GM19240 (cell line): Measurements from ENCODE around the gene PDZRN3.

Source experiments
- DNase-seq: peaks from one replicate; pipeline ENCODE4 v3.0.0; 2011; ENCODE audit warnings: low spot score; ENCODE audit not compliant: insufficient read length

The PDZRN3 gene

DNA sequence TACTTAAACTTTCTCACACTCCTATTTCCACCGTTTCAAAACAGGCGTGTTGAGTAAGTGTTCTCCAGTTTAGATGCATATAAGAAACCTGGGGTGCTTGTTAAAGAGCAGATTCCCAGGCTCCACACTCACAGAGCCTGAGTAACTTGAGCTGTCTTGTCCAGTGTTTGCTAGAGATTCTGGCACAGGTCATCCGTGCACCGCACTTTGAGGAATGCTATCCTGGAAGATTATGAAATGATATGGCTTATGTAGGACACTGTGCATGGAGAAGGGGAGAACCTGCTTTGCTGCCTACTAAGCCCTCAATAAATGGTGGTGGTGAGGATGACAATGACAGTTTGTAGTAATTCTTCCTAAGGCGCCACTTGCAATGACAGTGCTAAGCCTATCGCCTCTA, 273.7 kb downstream of the PDZRN3 start:
- DNase-seq, result no peak

DNA sequence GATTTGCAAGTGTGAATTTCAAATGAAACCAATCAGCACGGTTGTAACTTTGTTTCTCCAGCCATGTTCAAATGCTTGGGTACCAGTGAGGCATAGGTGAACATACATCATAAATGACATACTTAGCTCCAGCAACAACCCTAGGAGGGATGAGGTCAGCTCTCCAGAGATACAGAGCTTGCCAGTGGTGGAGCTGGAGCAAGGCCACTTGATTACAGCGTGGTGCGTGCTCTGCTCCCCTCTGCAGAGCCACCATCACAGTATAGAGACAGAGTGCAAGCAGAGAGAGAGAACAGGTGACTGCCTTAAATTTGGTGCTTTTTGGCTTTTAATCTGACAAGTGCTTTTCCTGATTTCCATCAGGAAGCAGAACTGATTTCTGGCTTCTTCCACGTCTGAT, 275.1 kb downstream of the PDZRN3 start:
- DNase-seq, result no peak

DNA sequence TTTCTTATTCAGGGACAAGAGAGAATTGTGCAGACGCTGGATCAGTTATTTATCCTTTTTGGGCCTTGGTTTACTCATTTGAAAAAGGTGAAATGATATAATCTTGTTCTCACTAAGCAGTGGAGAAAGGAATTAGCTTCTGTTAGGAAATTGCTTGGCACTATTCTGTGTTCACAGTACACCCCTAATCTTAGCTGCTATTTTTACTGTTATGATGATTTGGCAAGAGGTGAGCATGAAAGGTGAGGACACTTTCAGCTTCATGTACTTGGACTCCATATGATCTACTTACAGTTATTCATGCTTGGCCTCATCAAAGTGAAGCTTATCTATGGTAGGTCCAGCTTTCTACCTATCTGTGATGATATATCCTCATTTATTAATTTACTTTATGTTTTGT, 282.7 kb downstream of the PDZRN3 start:
- DNase-seq, result no peak

DNA sequence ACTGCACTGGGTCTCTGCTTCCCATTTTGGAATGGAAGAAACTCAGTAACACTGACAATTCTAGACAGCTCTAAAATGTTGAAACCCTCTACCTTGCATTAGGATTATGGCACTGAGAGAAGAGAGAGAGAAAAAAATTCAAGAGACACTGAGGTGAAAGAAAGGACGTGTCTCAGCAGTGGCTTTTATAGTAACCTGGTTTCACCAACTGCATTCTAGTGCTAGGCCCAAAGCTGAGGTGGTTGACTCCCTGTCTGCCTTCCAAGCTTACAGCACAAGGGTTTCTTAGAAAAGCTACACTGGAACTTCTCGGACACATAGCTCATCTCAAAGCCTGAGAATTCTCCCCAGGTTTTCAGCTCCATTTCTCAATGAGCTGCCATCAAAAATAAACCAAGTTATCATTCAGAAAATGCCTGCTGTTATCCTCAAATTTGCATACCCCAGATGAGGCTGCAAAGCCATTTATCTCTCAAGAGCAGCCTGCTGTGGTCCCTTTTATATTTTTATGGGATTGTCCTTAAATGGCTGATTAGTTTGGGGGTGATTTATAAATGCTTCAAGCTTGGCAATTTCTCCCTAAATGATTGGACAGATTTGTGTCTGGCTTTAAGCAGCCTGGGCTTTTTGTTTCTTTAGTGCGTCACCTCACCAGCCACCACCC, 283.3 kb downstream of the PDZRN3 start:
- no peak for DNase-seq

DNA sequence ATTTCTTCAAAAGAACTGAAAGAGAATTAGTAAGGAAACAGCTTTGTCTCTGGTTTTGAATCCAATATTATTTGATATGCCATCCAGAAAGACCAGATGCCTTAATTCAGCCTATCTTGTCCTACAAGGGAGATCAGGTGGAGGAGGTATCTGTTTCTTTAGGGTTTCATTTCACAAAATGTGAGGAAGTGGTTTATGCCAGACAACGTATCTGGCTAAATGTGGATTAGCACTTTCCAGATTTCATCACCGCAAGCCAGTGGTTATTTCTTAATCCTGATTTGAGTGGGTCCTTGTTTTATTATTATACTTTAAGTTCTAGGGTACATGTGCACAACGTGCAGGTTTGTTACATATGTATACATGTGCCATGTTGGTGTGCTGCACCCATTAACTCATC, 292.2 kb downstream of the PDZRN3 start:
- DNase-seq, result no peak
